ENCODE data around the gene CNTNAP2. TPM values are rescaled to one million over a fixed set of nuclear protein-coding genes. Genes with fewer than 3 reads are reported as not detected.

Gene CNTNAP2
- total RNA-seq, 1 donor from 2014 or later = 0.49 TPM

DNA sequence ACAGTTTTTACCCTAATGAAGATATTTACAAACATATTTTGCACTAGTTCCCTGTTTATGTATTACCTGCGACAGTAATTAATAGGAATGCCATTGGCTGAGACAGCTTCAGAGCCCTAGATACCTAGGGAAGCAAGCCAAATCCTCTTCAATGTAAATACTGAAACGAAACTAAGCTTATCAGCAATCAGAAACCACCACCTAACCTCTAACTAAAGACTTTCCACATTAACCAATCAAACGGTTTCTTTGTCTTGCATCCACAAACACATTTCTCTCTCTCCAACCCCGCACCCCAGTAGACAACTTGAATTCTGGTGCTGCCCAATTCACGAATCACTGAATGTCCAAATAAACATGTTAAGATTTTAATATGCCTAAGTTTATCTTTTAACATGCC, 1999.6 kb downstream of the CNTNAP2 start:
- no peak for DNase-seq (ENCODE audit: low spot score)
- ATAC-seq = no peak
- intact Hi-C loops (cut with DNase I) = no loop called here

DNA sequence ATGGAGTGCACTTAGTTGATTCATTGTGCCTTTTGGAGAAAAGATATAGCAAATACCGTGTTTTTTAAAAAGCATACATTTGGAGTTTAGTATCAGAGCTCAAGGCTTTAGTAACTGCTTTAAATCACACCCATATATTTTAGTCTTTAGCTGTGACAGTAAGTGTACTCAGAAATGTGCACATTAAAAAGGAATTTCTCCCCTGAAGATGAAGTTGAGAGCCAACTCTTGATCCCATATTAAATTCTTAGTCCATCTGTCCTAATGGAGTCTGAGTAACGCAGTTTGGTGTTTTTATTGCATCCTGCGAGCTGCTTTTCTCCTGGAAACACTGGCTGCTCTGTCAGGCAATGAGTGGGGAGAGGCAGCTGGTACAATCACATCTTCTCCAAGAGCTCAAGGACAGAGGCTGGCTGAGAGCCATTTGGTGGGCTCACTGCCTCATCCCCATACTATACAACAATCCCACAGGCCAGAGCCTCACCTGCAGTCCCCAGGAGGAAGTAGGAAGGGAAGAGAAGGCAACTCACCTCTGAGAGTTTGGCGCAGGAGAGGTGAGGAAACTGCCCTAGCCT, 2000.3 kb downstream of the CNTNAP2 start:
- no peak for DNase-seq (ENCODE audit: low spot score)
- intact Hi-C loops (cut with DNase I) = no loop called here
- no peak for ATAC-seq

DNA sequence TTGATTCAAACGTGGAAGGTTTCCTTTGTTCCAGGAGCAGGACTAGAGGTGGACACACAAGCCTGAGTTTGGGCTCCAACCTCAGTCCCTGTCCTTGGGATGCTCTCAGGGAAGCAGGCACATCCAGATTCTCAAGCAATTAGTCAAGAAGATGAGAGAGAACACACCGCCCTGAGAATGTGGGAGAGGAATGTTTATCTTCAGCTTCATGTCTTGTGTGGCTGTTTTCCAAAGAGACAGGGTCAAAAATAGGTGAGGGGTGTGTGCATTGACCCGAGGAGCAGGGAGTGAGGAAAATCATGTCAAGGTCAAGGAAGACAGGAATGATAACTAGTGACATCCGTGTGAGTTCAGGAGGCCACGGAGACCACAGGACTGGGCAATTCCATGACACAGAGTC, 2001.8 kb downstream of the CNTNAP2 start:
- DNase-seq (ENCODE audit: low spot score) = no peak
- intact Hi-C loops (cut with DNase I) = no loop called here
- ATAC-seq = no peak

DNA sequence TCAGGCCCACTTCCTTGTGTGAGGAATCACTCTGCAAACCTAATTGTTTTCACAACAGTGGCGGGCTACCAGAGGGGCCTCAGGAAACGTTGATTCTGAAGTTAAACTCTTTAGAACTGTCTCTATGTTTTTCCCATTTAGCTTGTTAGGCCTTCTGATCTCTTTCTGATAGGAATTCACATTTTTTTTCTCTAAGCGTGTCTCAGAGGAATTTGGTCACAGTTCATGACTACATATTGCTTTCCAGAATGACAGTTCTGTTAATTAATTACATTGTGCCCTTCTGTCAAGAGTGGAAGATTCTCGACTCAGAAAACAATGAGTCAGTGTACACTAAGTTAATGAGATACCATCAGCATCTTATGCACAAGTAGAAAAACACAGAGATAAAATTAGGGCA, 2004.8 kb downstream of the CNTNAP2 start:
- no peak for DNase-seq (ENCODE audit: low spot score)
- no peak for ATAC-seq
- intact Hi-C loops (cut with DNase I) = no loop called here

DNA sequence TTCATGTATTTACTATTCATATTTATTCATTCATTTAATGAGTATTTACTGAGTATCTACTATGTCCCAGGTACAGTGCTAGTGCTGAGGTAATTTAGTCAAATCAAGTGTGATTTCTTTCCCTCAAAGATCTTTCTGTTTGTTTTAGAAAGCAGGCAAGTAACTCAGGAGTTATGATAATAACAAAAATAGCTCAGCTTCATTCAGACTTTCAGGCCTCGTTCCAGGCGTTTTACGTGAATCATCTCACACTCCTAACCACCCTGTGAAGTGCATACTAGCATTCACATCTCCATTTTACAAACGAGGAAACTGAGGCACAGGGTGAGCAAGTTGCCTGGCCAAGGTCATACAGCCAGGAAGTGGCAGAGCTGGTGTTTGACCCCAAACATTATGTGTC, 2005.2 kb downstream of the CNTNAP2 start:
- ATAC-seq = no peak
- intact Hi-C loops (cut with DNase I) = no loop called here
- DNase-seq (ENCODE audit: low spot score) = no peak

DNA sequence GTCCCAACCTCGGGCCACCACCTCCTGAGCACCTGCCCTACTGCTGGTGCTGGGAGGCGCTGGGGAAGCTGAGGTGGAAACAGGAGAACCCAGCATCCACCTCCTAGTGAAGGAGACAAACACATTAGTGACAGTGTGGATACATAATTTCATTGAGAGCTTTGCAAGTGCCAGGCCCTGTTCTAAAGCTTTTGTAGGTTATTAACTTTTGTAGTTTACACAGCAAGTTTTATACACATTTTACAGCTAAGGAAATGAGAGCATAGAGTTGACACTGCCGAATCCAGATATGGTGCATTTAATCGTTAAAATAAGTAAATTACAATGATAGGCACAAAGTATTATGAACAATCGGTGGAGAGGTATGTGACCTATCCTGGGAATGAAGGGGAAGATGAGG, 2007.9 kb downstream of the CNTNAP2 start:
- no peak for DNase-seq (ENCODE audit: low spot score)
- intact Hi-C loops (cut with DNase I) = no loop called here
- ATAC-seq = no peak

DNA sequence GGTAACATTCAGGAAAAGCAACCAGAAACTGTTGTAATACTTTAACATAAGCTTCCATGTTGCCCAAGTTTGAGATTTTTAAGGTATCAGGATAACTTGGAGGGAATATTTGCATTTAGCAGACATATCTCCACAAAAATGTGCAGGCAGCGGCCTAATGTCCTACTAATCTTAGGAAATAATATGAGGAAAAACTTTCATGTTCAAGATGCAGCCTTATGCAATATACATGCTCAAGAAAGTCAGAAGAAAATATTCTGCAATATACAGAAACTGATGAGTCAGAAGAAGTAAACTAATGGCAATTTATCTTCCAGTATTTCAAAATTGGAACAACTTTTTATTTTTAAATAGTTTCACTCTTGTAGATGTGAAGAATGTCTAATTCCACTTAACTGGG, 2010.8 kb downstream of the CNTNAP2 start:
- ATAC-seq (no peak), DNase-seq (ENCODE audit: low spot score) (no peak)
- intact Hi-C loops (cut with DNase I) = no loop called here

DNA sequence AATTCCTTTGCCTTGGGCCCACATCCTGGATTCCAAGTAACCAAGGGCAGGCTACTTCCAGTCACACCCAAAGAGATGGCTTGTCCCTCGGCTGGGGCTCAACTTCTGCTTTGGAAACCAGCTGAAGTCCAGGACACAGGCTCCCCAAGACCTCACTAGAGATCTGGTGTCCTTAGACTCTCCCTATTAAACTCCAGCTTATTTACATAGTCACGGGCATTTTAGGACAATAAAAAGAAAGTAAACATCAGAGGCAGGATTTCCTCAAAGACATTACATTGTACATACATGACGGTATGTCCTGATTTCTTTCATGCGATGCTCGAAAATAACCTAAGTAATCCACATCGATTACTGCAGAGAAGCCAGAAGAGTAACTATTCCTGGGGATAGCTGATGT, 2012.4 kb downstream of the CNTNAP2 start:
- no peak for ATAC-seq
- DNase-seq (ENCODE audit: low spot score) = no peak
- intact Hi-C loops (cut with DNase I) = no loop called here

DNA sequence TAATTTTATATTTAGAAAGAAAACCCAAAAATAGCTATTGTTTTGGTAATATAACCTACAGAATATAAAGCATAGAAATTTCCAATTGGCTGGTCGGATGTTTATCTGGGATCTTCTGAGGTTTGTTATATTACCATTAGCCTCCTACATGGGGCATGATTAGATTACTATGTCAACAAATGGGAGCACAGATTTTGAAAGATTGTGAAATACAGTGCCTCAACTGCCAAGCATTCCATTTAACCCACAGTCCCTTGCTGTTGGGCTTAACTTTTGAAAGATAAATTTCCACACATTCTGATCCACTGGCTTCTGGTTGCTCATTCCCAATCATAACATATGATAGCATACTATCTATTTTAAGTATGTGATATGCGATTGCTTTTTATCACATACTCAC, 2018.5 kb downstream of the CNTNAP2 start:
- no peak for DNase-seq (ENCODE audit: low spot score)
- peak; percentile 94 for ATAC-seq
- intact Hi-C loops (cut with DNase I) = no loop called here

DNA sequence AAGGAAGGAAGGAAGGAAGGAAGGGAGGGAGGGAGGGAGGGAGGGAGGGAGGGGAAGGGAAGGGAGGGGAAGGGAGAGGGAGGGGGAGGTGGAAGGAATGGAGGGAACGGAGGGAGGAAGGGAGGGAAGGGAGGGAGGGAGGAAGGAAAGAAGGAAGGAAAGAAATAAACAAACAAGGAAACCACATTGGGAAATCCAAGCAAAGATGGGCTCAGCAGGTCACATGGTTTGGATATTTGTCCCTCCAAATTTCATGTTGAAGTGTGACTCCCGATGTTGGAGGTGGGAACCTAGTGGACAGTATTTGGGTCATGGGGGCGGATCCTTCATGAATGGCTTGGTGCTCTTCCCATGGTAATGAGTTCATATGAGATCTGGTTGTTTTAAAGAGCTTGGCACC, 2019.4 kb downstream of the CNTNAP2 start:
- intact Hi-C loops (cut with DNase I) = no loop called here
- no peak for DNase-seq (ENCODE audit: low spot score)

DNA sequence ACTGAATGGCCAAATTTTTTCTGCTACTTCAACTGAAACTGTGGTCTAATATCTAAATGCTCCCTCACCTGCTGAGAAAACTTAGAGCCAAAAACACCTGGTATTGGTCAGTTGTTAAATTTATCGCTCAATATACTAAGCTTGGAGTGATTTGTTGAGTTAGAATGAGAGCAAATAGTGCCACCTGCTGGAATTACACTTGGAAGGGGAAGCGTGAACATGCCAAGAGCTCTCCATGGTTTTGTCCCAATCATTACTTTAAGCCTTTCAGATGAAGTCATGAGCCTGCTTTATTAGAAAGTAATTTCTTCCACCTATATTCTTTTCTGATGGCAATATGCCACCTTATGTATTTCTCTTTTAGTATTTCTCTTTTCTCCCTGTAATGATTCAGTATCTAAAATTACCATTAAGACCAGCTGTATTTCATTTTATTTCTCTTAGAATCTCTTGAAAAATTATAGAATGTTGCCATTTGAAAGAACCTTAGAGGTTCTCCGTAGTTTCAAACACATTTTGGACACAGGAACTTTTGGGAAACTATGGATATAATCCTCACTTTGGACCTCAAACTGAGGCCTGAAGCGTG, 2026.2 kb downstream of the CNTNAP2 start:
- peak; percentile 67 for ATAC-seq
- intact Hi-C loops (cut with DNase I) = no loop called here

More for the DNA sequence above, 2019.4 kb downstream of the CNTNAP2 start:
- no peak for ATAC-seq

DNA sequence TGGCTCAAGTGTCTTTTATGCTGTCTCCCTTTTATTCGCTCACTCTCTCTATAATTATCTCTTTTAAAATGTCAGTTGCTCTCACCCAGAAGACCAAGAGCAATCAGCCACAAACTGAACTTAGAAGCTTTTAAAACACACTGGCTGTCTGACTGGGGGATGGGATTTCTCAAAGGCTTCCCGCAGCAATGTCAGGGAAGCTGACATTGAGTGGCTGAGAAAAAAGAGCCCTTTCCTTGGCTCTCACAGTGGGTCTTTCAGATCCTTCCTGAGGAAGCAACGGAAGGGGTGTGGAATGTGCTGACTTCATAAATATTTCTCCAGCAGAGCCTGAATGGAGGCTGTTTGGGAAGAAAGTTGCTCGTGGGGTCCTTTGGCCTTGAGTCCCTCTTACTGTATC, 2028.2 kb downstream of the CNTNAP2 start:
- DNase-seq (ENCODE audit: low spot score) = no peak
- ATAC-seq = no peak
- intact Hi-C loops (cut with DNase I) = no loop called here

More for the DNA sequence above, 2026.2 kb downstream of the CNTNAP2 start:
- DNase-seq (ENCODE audit: low spot score) = no peak

DNA sequence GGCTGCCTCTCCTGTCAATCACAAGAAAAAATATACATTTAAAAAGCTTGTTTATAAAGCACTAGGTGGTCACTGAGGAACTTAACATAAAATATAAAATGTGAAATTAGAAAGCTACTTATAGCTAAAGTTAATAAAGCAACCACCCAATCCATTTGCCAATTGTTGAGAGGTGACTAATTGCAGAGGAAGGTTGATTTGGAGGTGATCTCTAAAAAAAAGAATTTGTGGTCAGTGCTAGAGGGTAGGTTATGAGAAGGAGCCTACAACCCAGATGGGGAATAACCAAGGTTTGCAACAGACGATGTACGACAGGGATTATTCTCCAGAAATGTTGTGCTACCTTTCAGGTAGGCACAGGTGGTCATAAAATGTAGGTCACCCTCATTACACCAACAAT, 2029.7 kb downstream of the CNTNAP2 start:
- intact Hi-C loops (cut with DNase I) = no loop called here
- ATAC-seq = no peak
- no peak for DNase-seq (ENCODE audit: low spot score)

DNA sequence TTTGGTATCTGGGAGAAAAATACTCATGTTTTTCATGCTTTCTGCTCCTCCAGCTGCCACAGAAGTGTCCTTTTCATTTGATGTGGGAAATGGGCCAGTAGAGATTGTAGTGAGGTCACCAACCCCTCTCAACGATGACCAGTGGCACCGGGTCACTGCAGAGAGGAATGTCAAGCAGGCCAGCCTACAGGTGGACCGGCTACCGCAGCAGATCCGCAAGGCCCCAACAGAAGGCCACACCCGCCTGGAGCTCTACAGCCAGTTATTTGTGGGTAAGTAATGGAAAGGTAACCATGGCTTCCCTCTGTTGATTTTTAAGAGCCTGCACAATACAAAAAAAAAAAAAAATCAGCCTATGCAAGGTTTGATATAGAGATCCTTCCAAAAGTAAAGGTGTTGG, 2030.8 kb downstream of the CNTNAP2 start:
- intact Hi-C loops (cut with DNase I) = no loop called here
- no peak for ATAC-seq
- no peak for DNase-seq (ENCODE audit: low spot score)

DNA sequence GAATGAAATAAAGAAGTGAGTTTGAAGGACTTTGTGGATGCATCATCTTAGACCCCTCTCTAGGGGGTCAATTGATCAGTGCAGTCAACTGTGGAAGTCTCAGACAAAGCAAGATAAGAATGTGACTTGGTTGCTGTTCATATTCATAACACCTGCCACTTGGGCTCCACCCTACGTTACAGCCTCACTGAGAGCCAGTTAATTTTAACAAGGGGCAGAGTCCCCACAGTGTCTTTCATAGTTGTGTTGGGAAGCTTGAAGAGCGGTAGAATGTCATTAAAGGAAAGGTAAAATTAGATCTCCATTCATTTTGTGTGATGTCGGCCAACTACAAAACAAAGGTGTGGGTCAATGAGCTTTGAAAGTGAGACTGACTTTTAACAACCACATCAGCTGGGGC, 2031.9 kb downstream of the CNTNAP2 start:
- intact Hi-C loops (cut with DNase I) = no loop called here
- DNase-seq (ENCODE audit: low spot score) (no peak), ATAC-seq (no peak)

DNA sequence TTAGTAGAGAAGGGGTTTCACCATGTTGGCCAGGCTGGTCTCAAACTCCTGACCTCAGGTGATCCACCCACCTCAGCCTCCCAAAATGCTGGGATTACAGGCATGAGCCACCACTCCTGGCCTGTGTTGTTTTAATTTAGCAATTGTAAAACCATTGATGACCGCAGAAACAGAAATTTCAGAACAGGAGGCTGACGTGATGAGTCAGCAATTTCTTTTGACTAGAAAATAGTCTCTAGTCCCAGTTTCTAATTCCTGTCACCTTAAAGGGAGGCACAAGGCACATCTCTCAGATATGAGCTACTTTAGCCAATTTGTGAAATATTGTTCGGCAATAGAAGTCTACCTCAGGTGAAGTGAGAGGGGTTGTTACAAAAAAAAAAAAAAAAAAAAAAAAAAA, 2033.1 kb downstream of the CNTNAP2 start:
- DNase-seq (ENCODE audit: low spot score) (no peak), ATAC-seq (no peak)
- intact Hi-C loops (cut with DNase I) = no loop called here

DNA sequence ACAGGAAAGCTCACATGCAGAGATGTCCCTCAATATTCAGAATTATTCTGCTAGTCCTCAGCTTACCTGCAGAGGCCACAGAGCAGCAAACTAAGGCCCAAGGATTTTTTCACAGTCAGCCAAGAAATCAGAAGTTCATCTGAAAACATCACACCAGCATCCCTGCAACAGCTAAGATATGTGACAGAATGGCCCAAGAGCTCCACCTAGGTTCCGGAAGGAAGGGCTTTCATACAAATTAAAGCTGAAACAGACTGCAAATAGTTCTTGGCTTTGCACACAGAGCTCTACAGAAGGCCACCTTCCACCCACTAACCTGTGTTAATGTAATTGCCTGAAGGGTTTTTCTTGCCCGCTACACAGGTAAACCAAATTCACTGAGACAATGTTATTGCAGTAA, 2035.2 kb downstream of the CNTNAP2 start:
- intact Hi-C loops (cut with DNase I) = no loop called here
- no peak for ATAC-seq
- no peak for DNase-seq (ENCODE audit: low spot score)

DNA sequence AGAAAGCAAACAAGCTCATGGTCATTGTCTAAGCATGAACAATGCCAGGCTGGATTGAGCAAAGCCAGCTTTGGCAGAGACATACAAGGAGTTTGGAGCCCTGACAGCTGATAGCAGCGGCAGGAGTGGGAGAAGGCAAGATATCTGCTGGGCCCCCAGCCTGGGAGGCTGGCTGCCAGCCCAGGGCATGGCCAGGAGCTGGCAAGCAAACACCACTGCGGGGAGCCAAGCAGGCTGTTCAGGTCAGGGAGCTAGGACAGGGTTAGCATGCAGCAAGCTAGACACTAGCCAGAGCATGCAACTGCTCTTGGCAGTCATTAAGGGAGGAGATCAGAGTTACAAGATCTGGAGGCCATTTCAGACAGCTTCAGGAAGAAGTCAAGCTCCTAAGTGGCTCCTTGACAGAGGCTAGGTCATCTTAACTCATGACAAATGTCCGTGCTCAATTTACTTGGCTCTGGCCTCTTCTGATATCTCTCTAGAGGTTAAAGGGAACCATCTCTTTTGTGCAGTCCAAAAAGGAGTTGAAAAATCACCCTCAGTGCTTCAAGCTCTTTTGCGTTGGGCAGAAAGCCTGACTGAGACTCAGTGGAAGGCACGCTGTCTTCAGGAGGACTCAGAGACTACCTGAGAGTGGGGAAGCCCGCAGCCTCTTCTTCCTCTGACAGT, 2037.1 kb downstream of the CNTNAP2 start:
- ATAC-seq (peak; percentile 96), DNase-seq (ENCODE audit: low spot score) (peak; percentile 61)
- intact Hi-C loops (cut with DNase I) = no loop called here

DNA sequence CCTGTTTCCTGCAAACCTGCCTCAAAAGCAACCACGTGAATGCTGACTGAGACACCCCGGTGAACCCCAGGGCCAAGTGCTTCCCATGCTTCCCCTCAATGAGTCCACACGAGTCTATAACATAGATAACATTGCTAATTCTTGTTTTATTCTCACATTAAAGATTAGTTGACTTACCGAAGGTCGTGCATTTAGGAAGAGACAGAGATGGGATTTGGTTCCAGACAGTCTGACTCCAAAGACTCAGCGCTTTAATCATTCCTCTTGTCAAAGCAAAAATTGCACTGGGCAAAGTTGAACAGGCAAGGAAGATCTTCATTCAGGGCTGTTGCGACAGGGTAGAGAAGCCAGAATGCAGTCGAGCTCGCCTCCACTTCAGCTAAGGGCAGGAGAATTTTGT, 2038.4 kb downstream of the CNTNAP2 start:
- peak; percentile 21 for ATAC-seq
- no peak for DNase-seq (ENCODE audit: low spot score)
- intact Hi-C loops (cut with DNase I) = no loop called here

DNA sequence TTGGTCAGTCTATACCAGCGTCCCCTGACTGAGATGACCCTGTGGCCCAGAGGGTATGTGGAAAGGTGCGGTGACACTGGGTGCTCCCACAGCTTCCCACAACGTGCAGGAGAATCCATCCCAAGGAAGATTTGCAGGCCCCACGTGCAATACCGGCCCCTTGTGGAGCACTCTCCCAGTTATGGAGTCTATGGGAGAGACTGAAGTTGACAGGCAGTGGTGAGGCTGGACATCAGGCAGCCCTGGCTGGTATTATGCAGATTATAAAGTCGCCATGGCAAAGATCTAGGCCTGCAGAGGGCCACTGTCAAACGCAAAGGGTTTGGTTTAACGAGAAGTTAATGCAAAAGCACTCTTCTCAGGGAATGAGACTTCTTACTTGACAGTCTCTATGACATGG, 2039.2 kb downstream of the CNTNAP2 start:
- no peak for DNase-seq (ENCODE audit: low spot score)
- ATAC-seq = no peak
- intact Hi-C loops (cut with DNase I) = no loop called here

DNA sequence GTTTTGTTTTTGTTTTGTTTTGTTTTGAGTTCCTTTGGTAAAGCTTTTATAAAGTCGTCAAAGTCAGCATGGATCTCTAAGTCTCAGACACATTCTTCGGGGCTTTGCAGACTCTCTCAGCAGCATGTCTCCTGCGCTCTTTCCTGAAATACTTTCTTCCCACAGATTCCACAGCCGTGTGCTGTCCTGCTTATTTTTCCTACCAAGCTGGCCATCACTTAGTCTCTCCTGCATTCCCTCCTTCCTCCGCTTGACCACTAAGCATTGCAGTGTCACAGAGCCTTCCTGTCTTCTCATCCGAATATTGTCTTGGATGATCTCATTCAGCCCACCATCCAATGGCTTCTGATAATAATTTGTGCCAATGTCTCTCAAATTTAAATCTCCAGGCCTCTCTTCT, 2039.6 kb downstream of the CNTNAP2 start:
- no peak for ATAC-seq
- no peak for DNase-seq (ENCODE audit: low spot score)
- intact Hi-C loops (cut with DNase I) = no loop called here

All from sciatic nerve (tissue), 2 donors.